ENCODE data around the gene SFTPA1.
"Not testable (repeated sequence)": the region's sequence is repeated elsewhere in the genome, so short reads cannot be mapped to it uniquely, and the experiment has no call there.

DNA sequence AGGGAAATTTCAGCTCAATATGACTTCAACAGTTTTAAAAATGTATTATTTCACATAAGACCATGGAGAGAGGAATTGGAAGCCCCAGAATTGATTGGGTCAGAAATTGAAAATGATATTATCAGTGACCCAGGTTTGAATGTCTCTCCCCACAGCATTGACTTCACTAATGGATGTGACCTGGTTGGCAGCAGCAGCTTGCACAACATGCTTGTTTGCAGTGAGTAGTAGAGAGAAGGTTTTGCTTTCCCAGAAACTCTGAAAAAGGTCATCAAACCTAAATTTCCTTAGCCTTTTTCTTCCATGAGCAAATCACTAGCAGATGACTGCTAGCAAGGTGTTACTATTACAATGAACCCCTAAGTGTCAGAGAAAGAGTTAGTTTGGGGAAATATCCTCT is 52.5 kb downstream of the SFTPA1 start:
- not testable (repeated sequence) for TF ChIP-seq EZH2 (IDR thresholded peaks at IDR 0.05; ENCODE audit: insufficient read depth, poor library complexity, severe bottlenecking); EZH2phosphoT487 (IDR thresholded peaks at IDR 0.05; ENCODE audit: insufficient read depth, low read depth)
